OCI-LY3 (cell line): ENCODE results near the gene ACTG1.

Source experiments
- EZH2phosphoT487 ChIP-seq: fragments of 200-600 bp; shearing (Covaris generic); IDR thresholded peaks from 2 replicates; pipeline ENCODE4 v1.6.1; 2018; ENCODE audit warnings: antibody characterized with exemption, mixed run types, low read depth
- TF ChIP-seq, protein P1 (sequence below): fragments of 200-600, 300-600 bp; sonication (generic); IDR thresholded peaks from 2 replicates; pipeline ENCODE4 v1.5.1; 2014; ENCODE audit warnings: antibody characterized with exemption, low read length, low read depth

DNA sequence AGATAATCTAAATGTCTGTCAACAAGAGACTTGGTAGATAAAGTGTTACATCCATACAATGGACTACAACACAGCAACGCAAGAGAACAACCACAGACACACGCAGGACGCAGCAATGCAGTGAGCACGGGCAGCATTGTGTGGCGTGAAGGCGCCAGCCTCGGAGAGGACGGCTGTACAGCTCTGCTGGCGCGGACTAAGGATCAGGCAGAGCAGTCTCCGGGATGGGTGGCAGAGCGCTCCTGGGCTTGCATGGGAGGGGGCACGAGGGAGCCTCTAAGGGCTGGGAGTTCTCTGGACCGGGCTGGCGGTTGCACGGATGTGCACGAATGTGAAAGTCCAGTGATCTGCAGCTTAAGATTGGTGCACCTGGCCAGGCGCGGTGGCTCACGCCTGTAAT, 34.5 kb downstream of the ACTG1 start:
- TF ChIP-seq, protein P1, sequence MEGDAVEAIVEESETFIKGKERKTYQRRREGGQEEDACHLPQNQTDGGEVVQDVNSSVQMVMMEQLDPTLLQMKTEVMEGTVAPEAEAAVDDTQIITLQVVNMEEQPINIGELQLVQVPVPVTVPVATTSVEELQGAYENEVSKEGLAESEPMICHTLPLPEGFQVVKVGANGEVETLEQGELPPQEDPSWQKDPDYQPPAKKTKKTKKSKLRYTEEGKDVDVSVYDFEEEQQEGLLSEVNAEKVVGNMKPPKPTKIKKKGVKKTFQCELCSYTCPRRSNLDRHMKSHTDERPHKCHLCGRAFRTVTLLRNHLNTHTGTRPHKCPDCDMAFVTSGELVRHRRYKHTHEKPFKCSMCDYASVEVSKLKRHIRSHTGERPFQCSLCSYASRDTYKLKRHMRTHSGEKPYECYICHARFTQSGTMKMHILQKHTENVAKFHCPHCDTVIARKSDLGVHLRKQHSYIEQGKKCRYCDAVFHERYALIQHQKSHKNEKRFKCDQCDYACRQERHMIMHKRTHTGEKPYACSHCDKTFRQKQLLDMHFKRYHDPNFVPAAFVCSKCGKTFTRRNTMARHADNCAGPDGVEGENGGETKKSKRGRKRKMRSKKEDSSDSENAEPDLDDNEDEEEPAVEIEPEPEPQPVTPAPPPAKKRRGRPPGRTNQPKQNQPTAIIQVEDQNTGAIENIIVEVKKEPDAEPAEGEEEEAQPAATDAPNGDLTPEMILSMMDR: no peak
- no peak for TF ChIP-seq EZH2phosphoT487
